HUDEP-2 (cell line): Measurements from ENCODE around the gene WDTC1.

Source experiments
- DNase-seq, 76 experiments: peaks; one replicate each; lab custom pipeline; 2025; ENCODE audit not compliant: unreplicated experiment in 76 of 76; lab: John Stamatoyannopoulos, UW

The WDTC1 gene

GRCh38 chr1:27332536-27333281, 98.3 kb downstream of the WDTC1 start:
- peak in 30 of 76 experiments; percentile 4 to 48 (median 22) for DNase-seq

- DNase-seq, result no peak
Observed at GRCh38 chr1:27333717-27334279, 99.4 kb downstream of the WDTC1 start.

GRCh38 chr1:27335506-27336422, 101.3 kb downstream of the WDTC1 start:
- no peak for DNase-seq

- no peak for DNase-seq
Observed at GRCh38 chr1:27336756-27337155, 102.3 kb downstream of the WDTC1 start.

- no peak for DNase-seq
Observed at GRCh38 chr1:27338751-27339150, 104.3 kb downstream of the WDTC1 start.

GRCh38 chr1:27339213-27339612, 104.8 kb downstream of the WDTC1 start:
- no peak for DNase-seq

- peak in 52 of 76 experiments; percentile 12 to 79 (median 39) for DNase-seq
Observed at GRCh38 chr1:27341525-27342252, 107.3 kb downstream of the WDTC1 start, which contains the start of gene SYTL1. Gene SYTL1 (plus strand): TSS chr1:27342022. CDS start chr1:27345335, 3,313 bp downstream.

- DNase-seq, result peak in 1 of 76 experiments; percentile 10
Observed at GRCh38 chr1:27342391-27342777, 108.0 kb downstream of the WDTC1 start.

GRCh38 chr1:27342778-27343638, 108.6 kb downstream of the WDTC1 start:
- peak in 39 of 76 experiments; percentile 10 to 74 (median 41) for DNase-seq

GRCh38 chr1:27343639-27344025, 109.2 kb downstream of the WDTC1 start:
- peak in 1 of 76 experiments; percentile 29 for DNase-seq

- DNase-seq, result no peak
Observed at GRCh38 chr1:27345272-27345671, 110.8 kb downstream of the WDTC1 start.

GRCh38 chr1:27346357-27346756, 111.9 kb downstream of the WDTC1 start:
- DNase-seq, result no peak

GRCh38 chr1:27346991-27347624, 112.7 kb downstream of the WDTC1 start:
- DNase-seq, result peak in 1 of 76 experiments; percentile 5

- no peak for DNase-seq
Observed at GRCh38 chr1:27348861-27349783, 114.7 kb downstream of the WDTC1 start.

GRCh38 chr1:27349784-27350662, 115.6 kb downstream of the WDTC1 start:
- no peak for DNase-seq

GRCh38 chr1:27350663-27351540, 116.5 kb downstream of the WDTC1 start:
- DNase-seq, result no peak
